ENCODE measurements around the gene PPP2R5B.

PPP2R5B gene

DNA sequence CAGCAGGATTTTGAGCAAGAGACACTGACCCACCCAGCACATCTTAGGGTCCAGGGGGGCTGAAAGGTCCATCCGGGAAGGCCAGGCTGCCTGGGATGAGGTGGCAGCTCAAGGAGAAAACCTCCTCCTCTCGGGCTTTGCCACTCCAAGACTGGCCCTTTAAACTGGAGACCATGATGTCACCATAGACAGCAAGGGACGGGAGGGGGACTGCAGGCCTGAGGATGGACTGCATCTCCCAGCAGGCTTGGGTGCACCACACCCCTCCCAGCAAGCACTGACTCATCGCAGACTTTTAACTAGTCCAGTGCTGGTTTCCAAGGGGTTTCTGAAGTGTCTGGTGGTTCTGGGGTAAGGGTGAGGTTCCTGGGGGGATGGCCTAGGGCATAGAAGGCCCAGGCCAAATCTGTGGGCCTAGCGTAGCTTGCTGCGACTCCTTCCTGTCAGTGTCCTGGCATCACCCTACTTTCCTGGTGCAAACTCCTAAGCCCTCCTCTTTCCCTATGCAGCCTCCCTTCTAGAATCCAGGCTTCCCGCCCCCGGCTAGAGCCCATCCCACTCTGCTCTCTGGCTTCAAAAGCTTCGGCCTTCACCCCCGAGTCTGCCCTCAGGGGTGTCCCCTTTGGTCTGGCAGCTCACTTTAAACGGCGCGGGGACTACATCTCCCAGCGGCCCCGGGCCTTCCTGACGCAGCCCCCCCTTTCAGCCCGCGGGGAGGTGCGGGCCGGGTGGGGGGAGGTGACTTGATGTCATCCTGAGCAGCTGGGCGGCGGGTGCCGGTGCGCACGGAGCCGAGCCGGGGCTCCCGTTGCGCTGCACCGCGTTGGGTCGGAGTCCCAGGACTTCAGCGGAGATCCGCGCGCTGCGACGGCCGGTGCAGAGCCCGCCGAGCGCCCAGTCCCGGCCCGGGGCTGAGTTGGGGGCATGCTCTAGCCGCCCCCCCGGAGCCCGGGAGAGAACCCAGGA lies at the start of gene PPP2R5B:
Gene PPP2R5B (plus strand): TSS at position 746 of the 966 bp plus-strand sequence. CDS start 1,046 bp downstream, outside the sequence.
- in situ Hi-C loops (cut with MboI; ENCODE audit: low sequenced_read_pairs), result no loop called here

DNA sequence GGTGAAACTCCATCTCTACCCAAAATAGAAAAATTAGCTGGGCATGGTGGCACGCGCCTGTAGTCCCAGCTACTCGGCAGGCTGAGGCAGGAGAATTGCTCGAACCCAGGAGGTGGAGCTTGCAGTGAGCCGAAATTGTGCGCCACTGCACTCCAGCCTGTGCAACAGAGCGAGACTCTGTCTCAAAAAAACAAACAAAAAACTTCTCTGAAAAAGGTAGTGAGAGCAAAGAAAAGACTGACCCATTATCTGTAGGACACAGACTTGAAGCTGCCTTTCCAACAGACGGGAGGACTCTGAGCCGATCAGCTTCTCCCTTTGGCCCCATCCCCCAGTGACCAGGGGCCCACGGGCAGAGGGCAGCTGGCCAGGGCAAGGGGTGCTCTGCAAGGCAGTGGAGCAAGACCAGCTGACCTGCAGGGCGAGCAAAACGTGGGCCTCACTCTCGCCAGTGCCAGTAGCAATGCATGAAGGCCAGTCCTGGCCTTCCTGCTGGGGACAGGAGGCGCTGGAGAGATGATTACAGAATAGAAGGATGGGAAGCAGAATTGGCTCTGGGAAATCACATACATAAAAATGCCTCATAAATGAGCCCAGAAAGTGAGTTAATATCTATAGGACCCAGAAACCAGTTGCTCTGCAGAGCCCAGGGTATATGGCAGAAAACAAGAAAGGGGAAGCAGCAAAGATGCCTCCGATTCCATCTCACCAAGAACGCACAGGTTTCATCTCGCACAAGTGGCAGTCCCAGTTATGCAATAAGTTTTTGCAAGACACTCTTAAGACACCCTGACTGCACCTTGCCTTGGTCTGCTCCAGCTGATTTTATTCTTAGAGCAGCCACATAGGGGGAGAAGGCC lies 48.9 kb upstream of the PPP2R5B start:
- in situ Hi-C loops (cut with MboI; ENCODE audit: low sequenced_read_pairs), result no loop called here

DNA sequence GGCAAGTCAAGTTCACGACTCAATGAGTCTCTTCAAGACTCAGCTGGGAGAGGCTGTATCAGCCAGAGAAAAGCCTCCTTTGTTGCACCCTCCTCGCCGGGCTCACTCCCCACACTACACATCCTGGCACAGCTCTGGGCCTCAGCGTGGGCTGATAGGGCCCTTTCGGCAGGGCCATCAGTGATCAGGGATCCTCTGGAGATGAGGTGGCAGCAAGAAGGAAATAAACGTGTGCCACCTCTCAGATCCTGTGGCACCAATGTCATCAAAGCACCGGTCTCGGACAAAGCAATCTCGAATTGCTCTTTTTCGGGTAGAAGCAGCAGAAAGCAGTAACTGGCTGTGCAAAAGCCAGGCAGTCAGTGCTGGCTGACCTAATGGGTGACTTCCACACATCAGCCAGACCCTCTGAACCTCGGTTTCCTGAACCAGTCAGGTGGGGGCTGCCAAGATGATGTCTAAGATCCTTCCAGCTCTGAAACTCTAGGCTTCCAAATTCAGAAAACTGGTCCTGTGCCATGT lies 48.2 kb upstream of the PPP2R5B start:
- in situ Hi-C loops (cut with MboI; ENCODE audit: low sequenced_read_pairs), result no loop called here

DNA sequence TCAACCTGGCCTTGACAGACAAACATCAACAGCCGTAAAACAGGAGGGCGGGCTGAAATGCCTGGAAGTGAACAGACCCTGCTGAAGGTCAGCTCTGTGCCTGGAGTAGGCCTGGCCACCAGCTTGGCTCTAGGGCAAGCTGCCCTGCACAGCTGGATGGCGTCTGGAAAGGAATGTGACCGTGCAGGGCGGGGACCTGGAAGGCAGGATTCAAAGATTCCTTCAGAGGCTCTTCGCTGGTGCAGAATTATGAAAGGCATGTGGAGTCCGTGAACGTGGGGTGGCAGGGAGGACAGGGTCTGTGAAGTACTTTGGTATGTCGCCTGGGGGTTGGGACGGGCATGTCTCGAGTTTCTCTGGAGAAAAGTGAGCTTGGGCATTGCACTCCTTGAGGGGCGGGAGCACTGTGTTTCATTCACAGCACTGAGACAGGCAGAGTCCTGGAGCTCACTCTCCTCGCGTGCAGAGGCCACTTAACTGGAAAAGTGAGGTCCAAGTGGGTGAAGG lies 47.6 kb upstream of the PPP2R5B start:
- in situ Hi-C loops (cut with MboI; ENCODE audit: low sequenced_read_pairs), result no loop called here

DNA sequence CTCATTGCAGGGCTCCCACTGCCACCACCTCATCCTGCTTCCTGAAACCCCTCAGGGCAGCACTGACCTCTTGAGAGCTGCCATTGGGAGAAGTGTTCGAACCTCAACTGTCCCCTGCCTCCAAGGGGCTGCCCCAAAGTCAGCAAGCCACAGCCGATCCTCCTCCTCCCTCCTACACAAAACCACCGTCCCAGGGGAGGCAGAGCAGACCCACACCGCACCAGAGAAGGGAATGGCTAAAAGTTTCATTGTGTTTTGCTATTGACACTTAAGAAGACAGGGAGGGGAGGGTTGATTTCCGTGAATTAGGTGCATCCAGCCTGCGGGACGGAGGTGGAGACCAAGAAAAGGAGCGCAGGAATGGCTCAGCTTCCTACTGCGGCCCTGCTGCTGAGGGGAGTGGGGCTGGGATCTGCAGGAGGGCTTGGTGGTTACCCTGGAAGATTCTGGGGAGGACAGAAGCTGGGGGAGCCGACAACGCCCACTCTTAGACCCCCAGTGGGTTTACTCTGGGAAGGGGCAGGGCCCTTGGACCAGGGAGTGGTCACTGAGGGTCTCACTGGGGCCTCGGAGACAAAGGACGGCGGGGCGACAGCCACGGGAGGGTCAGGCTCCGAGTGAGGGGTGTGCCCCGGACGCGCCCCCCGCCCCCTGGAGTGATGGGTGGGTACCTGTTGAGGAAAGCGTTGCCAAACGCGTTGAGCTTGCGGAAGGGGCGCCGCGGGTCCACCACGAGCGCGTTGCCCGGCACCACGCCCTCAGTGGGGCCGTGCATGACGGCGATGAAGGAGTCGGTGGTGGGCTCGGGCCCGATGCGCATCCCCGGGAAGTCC lies 46.9 kb upstream of the PPP2R5B start:
- in situ Hi-C loops (cut with MboI; ENCODE audit: low sequenced_read_pairs), result no loop called here

DNA sequence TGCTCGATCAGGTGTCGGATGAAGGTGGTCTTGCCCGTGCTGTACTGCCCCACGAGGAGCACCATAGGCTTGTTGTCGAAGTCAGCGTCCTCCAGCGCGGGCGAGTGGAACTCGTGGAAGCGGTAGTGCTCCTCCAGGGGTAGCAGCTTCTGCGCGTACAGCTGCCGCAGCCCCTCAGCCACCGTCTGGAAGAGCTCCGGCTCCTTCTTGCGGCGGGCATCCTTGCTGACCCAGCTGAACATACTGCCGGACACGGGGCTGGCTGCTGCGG lies 46.3 kb upstream of the PPP2R5B start:
- in situ Hi-C loops (cut with MboI; ENCODE audit: low sequenced_read_pairs), result no loop called here

DNA sequence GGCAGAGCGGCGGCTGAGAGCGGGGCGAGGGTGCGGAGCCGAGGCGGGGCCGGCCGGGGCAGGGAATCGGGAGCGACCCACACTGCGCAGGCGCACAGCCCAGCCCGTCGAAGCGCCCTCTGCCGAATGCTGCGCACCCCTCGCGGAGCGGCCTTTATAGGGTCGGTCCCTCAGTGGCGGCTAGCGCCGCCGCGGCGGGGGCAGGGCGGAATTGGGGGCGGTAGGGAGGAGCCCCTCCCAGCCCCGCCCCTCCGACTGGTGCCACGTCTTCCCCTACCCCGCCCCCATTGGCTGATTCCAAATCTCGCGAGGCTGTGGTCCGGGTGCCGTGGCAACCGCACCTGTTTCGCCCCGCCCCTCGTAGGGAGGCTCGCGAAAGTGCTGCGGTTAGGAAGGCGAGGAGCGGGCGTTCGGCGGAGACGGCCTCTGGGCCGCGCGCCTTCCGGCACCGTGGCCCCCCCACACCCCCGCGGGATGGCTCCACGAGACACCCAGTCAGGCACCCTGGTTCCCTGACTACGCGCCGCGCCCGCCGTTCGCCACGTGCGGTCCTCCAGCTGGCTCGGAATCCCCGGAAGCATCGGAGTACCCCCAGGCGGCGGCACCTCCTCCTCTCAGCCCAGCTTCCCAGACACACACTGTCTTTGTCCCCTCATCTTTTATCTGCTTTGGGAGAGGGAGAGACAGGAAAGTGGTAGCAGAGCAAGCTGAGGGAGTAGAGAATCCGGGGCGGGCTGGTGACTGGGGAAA lies 45.8 kb upstream of the PPP2R5B start, which contains the start of gene EHD1:
Gene EHD1 (minus strand): TSS at position 128 of the 750 bp plus-strand sequence. CDS start 157 bp downstream, outside the sequence.
- in situ Hi-C loops (cut with MboI; ENCODE audit: low sequenced_read_pairs), result no loop called here

DNA sequence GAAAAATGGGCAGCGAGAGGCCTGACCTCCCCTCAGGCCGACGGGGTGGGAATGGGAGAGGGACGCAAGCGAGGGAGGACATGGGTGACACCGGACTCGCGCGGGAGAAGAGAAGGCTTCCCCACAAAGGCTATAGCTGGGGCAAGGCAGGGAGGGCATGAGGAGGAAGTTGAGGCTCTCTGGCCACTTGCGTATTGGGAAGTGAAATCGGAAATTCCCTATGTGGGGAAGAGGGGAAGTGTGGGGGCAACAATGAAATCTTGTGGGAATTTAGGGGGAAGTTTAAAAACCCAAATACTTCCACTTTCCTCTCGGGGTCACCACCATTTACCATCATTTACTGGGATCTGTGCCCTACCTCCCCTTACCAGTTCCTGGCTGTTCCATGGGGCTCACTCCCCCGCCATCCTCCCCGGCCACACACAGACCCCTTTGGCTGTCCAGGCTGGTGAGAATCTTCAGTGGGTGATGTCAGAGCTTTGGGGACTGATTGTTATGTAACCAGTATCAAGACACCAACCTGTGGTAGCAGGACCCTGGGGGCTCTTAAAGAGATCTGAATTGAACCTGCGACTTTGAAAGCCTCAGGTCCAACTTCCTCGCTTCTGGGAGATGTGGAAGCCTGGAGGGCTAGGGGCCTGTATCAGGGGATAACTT lies 45.1 kb upstream of the PPP2R5B start:
- in situ Hi-C loops (cut with MboI; ENCODE audit: low sequenced_read_pairs), result no loop called here

DNA sequence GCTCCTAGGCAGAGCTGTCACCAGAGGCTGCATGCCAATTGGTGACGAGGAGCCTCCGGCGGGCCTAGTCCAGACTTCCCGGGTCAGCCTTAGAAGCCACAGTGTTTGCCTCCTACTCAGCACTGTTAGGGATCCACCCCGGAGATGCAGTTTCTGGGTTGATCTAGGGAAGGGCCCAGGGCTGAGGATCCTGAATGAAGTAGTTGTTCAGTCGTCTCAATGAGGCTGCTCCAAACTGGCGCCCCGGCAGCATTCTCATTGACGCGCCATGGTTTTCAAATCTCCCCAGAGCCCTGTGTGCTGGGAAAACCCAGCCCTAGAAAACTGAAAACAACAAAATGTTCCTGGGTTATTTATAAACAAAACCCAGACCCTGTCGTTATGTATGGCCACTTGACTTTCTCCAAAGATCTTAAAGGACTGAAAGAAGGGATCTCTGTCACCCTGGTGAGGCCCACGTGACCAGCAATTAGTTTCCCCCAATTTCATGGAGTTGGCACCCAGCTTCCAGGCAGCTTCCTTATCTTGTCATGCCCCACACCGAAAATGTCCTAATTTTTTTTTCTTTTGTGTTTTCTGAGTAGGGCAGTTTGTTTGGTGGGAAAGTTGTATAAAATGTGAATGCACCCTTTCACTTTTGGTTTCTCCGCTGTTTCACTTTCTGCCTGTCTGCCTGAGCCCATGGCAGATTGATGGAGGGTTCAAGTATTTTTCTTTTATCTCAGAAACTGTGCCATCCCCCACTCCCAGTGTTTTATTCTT lies 44.1 kb upstream of the PPP2R5B start:
- in situ Hi-C loops (cut with MboI; ENCODE audit: low sequenced_read_pairs), result no loop called here

DNA sequence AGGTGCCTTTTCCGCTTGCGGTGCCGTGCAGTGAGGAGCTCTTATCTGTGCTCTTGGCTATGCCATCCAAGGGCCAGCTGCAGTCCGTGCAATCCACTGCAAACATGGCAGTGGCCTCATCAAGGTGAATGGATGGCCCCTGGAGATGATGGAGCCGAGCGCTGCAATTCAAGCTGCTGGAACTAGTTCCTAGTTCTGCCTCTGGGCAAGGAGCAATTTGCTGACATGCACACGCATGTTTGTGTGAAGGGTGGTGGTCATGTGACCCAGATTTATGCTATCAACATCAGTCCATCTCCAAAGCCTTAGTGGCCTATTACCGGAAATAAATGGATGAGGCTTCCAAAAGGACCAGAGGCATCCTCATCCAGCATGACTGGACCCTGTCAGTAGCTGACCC lies 43.0 kb upstream of the PPP2R5B start:
- in situ Hi-C loops (cut with MboI; ENCODE audit: low sequenced_read_pairs), result no loop called here

DNA sequence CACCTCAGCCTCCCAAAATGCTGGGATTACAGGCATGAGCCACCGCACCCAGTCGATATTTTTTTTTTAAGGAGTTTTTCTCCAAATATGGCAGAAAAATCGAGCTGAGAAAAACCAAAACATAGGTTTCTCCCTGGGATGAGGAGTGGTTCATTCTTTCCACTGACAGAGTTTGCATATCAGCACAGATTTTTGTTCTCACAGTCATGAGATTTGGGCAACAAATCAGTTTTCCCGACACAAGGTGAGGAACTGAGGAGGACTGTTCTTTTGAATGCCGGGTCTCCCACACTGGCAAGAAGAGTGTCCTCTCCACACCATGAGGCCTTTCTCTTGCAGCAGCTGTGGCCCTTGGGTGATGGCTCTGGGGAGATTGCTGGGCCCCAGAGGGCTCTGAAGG lies 42.2 kb upstream of the PPP2R5B start:
- in situ Hi-C loops (cut with MboI; ENCODE audit: low sequenced_read_pairs), result no loop called here

DNA sequence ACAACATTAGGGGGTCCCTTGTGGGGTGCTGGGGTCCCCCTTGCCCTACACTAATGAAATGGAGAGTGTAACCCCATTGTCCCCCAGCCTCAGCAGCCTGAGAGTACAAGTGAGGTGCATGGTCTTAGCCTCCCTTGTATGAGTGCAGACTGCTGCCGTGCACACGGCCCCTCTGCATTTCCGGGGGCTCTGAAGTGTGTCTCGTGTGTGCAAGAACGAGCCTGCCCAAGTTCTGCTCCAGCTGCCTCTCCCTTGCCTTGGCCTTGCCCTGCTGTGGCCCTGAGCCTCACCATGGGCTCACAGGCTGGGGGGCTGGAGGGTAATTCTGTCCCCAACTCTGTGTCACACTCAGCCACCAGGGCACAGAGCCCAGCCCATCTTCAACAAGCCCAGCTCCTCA lies 40.9 kb upstream of the PPP2R5B start:
- in situ Hi-C loops (cut with MboI; ENCODE audit: low sequenced_read_pairs), result no loop called here

DNA sequence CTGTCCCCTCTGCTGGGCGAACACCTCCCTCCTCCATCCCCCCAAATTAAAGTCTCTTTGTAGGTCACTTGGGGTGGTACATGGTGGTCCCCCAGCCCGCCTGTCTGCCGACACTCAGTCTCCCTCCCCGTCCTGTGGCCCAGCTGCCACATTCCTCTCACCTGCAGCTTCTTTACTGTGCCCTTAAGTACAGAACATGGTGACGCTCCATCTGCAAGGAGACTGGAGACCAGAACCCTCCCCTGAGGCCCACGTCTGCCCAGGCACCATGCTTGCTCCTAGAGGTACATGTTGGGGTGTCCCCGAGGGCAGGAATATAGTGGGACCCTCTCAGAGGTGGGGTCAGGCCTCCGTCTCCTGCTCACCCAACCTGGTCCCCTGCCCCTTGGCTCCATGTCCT lies 40.5 kb upstream of the PPP2R5B start:
- in situ Hi-C loops (cut with MboI; ENCODE audit: low sequenced_read_pairs), result no loop called here

DNA sequence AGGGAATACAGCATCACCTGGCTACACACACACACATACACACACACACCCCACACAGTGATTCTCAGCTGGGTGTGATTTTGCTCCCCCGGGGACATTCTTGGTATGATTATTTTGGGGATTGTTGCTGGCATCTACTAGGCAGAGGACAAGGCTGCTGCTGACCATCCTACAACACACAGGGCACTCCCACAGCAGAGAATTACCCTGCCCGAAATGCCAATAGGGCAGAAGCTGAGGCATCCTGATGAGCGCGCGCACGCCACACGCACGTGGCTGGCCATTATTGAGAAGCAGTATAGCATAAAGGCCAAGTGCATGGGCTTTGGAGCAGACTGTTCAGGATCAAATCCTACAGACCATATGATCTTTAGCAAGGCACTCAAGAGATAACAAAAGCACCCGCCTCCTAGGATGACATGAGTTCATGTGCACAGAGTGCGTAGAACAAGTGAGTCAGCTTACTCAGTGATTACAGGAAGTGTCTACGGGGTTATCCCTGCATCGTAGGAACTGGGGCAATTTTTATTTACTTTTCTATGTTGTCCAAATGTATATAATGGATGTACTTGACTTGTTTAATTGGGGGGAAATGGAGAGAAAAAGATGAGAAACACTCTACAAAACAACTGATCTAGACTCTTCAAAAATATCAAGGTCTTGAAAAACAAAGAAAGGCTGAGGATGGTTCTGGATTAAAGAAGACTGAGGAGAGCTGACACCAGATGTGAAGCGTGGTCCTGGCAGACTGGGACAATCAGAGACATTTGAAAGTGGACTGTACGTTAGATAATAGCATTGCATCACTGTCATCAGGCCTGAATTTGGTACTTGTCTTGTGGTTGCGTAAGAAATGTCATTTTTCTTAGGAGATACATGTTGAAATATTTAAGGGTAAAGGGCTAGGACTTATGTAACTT lies 38.9 kb upstream of the PPP2R5B start:
- in situ Hi-C loops (cut with MboI; ENCODE audit: low sequenced_read_pairs), result no loop called here

DNA sequence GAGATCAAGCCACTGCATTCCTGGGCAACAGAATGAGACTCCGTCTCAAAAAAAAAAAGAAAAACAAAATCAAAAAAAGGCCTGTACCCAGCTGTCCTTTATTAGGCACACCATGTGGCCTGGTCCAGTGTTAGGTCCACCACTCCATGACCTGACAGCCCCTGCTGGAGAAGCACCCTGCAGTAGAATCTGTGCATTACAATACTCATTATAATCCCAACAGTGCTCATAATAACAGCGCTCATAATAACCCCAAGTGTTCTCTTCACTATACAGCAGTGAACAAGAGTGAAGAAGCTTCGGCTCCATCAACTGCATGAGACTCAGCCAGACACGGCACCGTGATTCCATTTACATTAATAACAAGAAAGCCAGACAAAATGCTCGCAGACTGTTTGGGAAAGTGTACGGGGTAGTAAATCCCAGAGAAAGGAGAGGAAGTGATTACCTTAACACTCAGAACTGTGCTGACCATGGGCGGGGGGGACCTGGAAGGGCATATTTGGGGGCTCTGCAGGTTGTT lies 37.2 kb upstream of the PPP2R5B start:
- in situ Hi-C loops (cut with MboI; ENCODE audit: low sequenced_read_pairs), result no loop called here

DNA sequence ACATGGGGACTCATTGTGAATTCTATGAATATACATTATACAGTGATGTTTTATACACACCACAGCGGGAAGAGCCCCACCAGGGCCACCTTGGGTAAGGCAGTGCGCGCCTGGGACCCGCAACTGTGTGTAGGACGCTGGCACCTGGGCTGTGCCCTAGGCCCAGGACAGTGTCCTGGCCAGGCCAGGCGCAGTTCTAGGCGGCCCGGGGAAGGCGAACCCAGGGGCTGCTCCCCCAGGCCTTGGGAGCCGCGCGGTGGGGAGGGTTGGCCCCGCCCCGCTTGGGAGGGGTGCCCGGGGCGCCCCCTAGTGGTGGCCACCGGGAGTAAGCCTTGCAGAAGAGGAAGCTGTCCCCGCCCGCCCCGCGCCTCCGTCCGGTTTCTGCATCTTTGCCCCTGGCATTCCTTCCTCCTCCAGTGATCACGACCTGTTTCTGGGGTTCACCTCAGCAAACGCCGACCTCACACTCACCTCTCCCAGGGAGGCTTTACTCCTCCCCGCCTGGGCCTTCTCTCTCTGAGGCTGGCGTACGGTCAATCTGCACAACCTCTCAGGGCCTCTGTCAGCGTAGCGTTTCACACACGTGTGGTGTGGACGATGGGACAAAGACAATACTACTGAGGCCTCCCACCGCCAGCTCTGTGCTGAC lies 36.6 kb upstream of the PPP2R5B start:
- in situ Hi-C loops (cut with MboI; ENCODE audit: low sequenced_read_pairs), result no loop called here

DNA sequence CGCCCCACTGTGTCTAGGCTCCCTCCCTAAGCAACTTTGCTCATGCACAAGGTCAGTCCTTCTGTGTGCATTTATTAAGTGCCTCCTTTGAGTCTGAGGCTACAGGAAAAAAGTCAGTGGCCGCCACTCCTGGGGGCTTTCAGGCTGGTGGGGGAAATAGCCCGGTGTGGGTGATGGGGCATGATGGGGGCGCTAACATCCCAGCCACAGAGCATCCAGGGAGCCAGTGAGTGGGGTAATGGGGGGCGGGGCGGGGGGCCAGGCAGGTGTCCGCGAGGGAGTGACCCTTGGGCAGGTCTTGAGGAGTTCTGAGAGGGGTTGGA lies 36.1 kb upstream of the PPP2R5B start:
- in situ Hi-C loops (cut with MboI; ENCODE audit: low sequenced_read_pairs), result no loop called here

Measured in HL-60/S4 treated with phorbol 12-myristate 13-acetate at 8.2 ng/mL for 4 days and 3 days (cell line).